MM.1S (cell line): Measurements from ENCODE around the gene CHD6.

Experiments used
- EZH2 ChIP-seq: fragments of 300-600 bp; sonication (generic); optimal IDR thresholded peaks from 2 replicates; pipeline ENCODE3; 2017; ENCODE audit warnings: low read depth, mild to moderate bottlenecking, antibody characterized with exemption, low read length, mixed read lengths
- EZH2phosphoT487 ChIP-seq: fragments of 300-600 bp; sonication (generic); IDR thresholded peaks from 2 replicates; pipeline ENCODE4 v1.6.1; 2018; ENCODE audit warnings: antibody characterized with exemption, low read length
- TF ChIP-seq, protein P1 (sequence below): fragments of 300-600 bp; sonication (generic); IDR thresholded peaks from 2 replicates; pipeline ENCODE4 v1.5.1; 2016; ENCODE audit warnings: antibody characterized with exemption, low read length, mixed read lengths

DNA sequence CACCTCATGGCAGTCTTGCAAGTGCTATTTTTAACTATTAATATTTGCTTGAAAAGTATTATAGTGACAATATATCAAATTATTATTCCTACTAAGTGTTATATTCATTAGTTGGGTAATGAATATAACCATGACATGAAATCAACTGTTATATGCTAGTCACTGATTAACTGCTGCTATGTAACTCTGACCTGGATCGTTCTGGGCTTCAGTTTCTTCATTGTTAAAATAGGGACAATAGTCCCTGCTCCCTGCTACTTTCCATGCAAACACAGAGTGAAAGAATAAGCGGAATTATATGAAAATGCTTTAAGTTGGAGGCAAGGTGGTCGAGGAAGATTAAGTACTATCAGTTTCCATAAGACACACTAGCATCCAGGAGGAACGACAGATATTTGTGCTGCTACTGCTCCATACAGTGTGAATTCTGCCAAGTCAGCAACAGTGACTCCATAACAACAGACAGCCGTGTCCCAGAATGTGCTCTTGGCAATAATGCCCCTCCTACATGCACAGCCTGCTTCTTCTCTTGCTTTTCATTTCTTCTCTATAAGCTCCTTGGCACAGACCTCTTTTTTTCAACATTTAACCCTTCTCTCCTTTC, 107.2 kb downstream of the CHD6 start:
- TF ChIP-seq, protein P1, sequence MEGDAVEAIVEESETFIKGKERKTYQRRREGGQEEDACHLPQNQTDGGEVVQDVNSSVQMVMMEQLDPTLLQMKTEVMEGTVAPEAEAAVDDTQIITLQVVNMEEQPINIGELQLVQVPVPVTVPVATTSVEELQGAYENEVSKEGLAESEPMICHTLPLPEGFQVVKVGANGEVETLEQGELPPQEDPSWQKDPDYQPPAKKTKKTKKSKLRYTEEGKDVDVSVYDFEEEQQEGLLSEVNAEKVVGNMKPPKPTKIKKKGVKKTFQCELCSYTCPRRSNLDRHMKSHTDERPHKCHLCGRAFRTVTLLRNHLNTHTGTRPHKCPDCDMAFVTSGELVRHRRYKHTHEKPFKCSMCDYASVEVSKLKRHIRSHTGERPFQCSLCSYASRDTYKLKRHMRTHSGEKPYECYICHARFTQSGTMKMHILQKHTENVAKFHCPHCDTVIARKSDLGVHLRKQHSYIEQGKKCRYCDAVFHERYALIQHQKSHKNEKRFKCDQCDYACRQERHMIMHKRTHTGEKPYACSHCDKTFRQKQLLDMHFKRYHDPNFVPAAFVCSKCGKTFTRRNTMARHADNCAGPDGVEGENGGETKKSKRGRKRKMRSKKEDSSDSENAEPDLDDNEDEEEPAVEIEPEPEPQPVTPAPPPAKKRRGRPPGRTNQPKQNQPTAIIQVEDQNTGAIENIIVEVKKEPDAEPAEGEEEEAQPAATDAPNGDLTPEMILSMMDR: no peak
- TF ChIP-seq EZH2 (no peak), EZH2phosphoT487 (no peak)
